Measurements from ENCODE around the gene ATRNL1.
A peak's percentile ranks its signal among the peaks of the same experiment; 100 is the strongest.

Gene ATRNL1

GRCh38 chr10:115572740-115573455 lies 479.7 kb downstream of the ATRNL1 start:
- no peaks in the 10 kb centered on the region for H3K4me1 ChIP-seq (ENCODE audit: control insufficient read depth, low read length)
- peak; percentile 59 for TF ChIP-seq CTCF (IDR thresholded peaks at IDR 0.05; ENCODE audit: low read depth, low read length, poor library complexity, severe bottlenecking)
- no peak for TF ChIP-seq EZH2phosphoT487 (IDR thresholded peaks at IDR 0.05; ENCODE audit: borderline replicate concordance, low read length)
- H3K9me2 ChIP-seq (replicated peaks; ENCODE audit: control insufficient read depth, low read length), result no peaks in the 10 kb centered on the region
- no peaks in the 10 kb centered on the region for H3K9me3 ChIP-seq (ENCODE audit: control insufficient read depth, insufficient read depth, low read length)
- no peaks in the 10 kb centered on the region for H4K20me1 ChIP-seq (ENCODE audit: control insufficient read depth, insufficient read depth, low read depth, low read length)
- H3K27me3 ChIP-seq (ENCODE audit: control insufficient read depth, low read length), result no peaks in the 10 kb centered on the region
- no peaks in the 10 kb centered on the region for H3K36me3 ChIP-seq (ENCODE audit: control insufficient read depth, low read length)
- H3K4me2 ChIP-seq (ENCODE audit: low read length), result no peak overlapping the region
- H3F3A ChIP-seq (ENCODE audit: control insufficient read depth, insufficient read depth), result no peaks in the 10 kb centered on the region
- H3K4me3 ChIP-seq (ENCODE audit: low read length), result no peak overlapping the region
- H3K27ac ChIP-seq (ENCODE audit: low read depth, low read length), result no peak overlapping the region
- no peaks in the 10 kb centered on the region for H3K79me2 ChIP-seq (ENCODE audit: control insufficient read depth, low read length)

GRCh38 chr10:115580239-115580638 lies 487.1 kb downstream of the ATRNL1 start:
- H3K36me3 ChIP-seq (ENCODE audit: control insufficient read depth, low read length), result no peaks in the 10 kb centered on the region
- H3K9me2 ChIP-seq (replicated peaks; ENCODE audit: control insufficient read depth, low read length), result no peaks in the 10 kb centered on the region
- H3K4me2 ChIP-seq (ENCODE audit: low read length), result no peak overlapping the region
- H3K27ac ChIP-seq (ENCODE audit: low read depth, low read length), result no peak overlapping the region
- H3K4me3 ChIP-seq (ENCODE audit: low read length), result no peak overlapping the region
- H3K27me3 ChIP-seq (ENCODE audit: control insufficient read depth, low read length), result no peaks in the 10 kb centered on the region
- H3F3A ChIP-seq (ENCODE audit: control insufficient read depth, insufficient read depth), result no peaks in the 10 kb centered on the region
- H4K20me1 ChIP-seq (ENCODE audit: control insufficient read depth, insufficient read depth, low read depth, low read length), result no peaks in the 10 kb centered on the region
- no peaks in the 10 kb centered on the region for H3K79me2 ChIP-seq (ENCODE audit: control insufficient read depth, low read length)
- H3K9me3 ChIP-seq (ENCODE audit: control insufficient read depth, insufficient read depth, low read length), result no peaks in the 10 kb centered on the region
- no peak for TF ChIP-seq CTCF (IDR thresholded peaks at IDR 0.05; ENCODE audit: low read depth, low read length, poor library complexity, severe bottlenecking)
- TF ChIP-seq EZH2phosphoT487 (IDR thresholded peaks at IDR 0.05; ENCODE audit: borderline replicate concordance, low read length), result no peak
- no peaks in the 10 kb centered on the region for H3K4me1 ChIP-seq (ENCODE audit: control insufficient read depth, low read length)

GRCh38 chr10:115593060-115593459 lies 499.9 kb downstream of the ATRNL1 start:
- Histone ChIP-seq H3K9me3 (ENCODE audit: control insufficient read depth, insufficient read depth, low read length) (no peaks in the 10 kb centered on the region), H4K20me1 (ENCODE audit: control insufficient read depth, insufficient read depth, low read depth, low read length) (no peaks in the 10 kb centered on the region), H3F3A (ENCODE audit: control insufficient read depth, insufficient read depth) (no peaks in the 10 kb centered on the region), H3K9me2 (replicated peaks; ENCODE audit: control insufficient read depth, low read length) (no peaks in the 10 kb centered on the region), H3K27ac (ENCODE audit: low read depth, low read length) (no peak overlapping the region), H3K27me3 (ENCODE audit: control insufficient read depth, low read length) (no peaks in the 10 kb centered on the region), H3K4me2 (ENCODE audit: low read length) (no peak overlapping the region), H3K4me3 (ENCODE audit: low read length) (no peak overlapping the region), H3K79me2 (ENCODE audit: control insufficient read depth, low read length) (no peaks in the 10 kb centered on the region), H3K36me3 (ENCODE audit: control insufficient read depth, low read length) (no peaks in the 10 kb centered on the region), H3K4me1 (ENCODE audit: control insufficient read depth, low read length) (no peaks in the 10 kb centered on the region)
- TF ChIP-seq CTCF (IDR thresholded peaks at IDR 0.05; ENCODE audit: low read depth, low read length, poor library complexity, severe bottlenecking) (no peak), EZH2phosphoT487 (IDR thresholded peaks at IDR 0.05; ENCODE audit: borderline replicate concordance, low read length) (no peak)

All from DOHH2 (cell line).